Stimulated activated CD8-positive, alpha-beta memory T cell treated with anti-CD3 and anti-CD28 coated beads, Interleukin-2, amount 100 ng/mL, for 1 hour (primary cell): Measurements from ENCODE around the gene CTBP2.
"Not testable (repeated sequence)": the region's sequence is repeated elsewhere in the genome, so short reads cannot be mapped to it uniquely, and the experiment has no call there.

Experiments
- DNase-seq, 2 donors: peaks; one replicate each; pipeline ENCODE4 v3.0.0-alpha.2; 2020; ENCODE audit warnings: low read depth in 2 of 2

The CTBP2 gene

GRCh38 chr10:125158601-125159485, 1.5 kb downstream of the CTBP2 start:
- no peak for DNase-seq

- DNase-seq: no peak
Measured at GRCh38 chr10:125158275-125158600, 2.1 kb downstream of the CTBP2 start.

GRCh38 chr10:125157505-125157904, 2.9 kb downstream of the CTBP2 start:
- no peak for DNase-seq

GRCh38 chr10:125156739-125157480, 3.5 kb downstream of the CTBP2 start:
- DNase-seq: no peak

- DNase-seq: no peak
Measured at GRCh38 chr10:125156196-125156595, 4.2 kb downstream of the CTBP2 start.

- DNase-seq: no peak
Measured at GRCh38 chr10:125155101-125155500, 5.3 kb downstream of the CTBP2 start.

GRCh38 chr10:125154529-125154928, 5.8 kb downstream of the CTBP2 start:
- no peak for DNase-seq

GRCh38 chr10:125153703-125154490, 6.5 kb downstream of the CTBP2 start:
- DNase-seq: no peak

GRCh38 chr10:125152450-125153368, 7.7 kb downstream of the CTBP2 start:
- no peak for DNase-seq

- DNase-seq: no peak
Measured at GRCh38 chr10:125151553-125152449, 8.6 kb downstream of the CTBP2 start.

- DNase-seq: no peak
Measured at GRCh38 chr10:125151170-125151552, 9.2 kb downstream of the CTBP2 start.

GRCh38 chr10:125150376-125151083, 9.8 kb downstream of the CTBP2 start:
- DNase-seq: not testable (repeated sequence)

- no peak for DNase-seq
Measured at GRCh38 chr10:125149680-125150047, 10.7 kb downstream of the CTBP2 start.

GRCh38 chr10:125149036-125149679, 11.2 kb downstream of the CTBP2 start:
- DNase-seq: no peak

- DNase-seq: no peak
Measured at GRCh38 chr10:125148528-125148927, 11.8 kb downstream of the CTBP2 start.

GRCh38 chr10:125147971-125148439, 12.4 kb downstream of the CTBP2 start:
- no peak for DNase-seq

GRCh38 chr10:125146791-125147579, 13.4 kb downstream of the CTBP2 start:
- no peak for DNase-seq

- no peak for DNase-seq
Measured at GRCh38 chr10:125145636-125146035, 14.7 kb downstream of the CTBP2 start.
